ENCODE measurements around the gene PNPLA7.

- no peak for TF ChIP-seq CTCF (IDR thresholded peaks at IDR 0.05)
- no peak for TF ChIP-seq POLR2A (IDR thresholded peaks at IDR 0.05)
These were observed 138.4 kb downstream of the PNPLA7 start for GRCh38 chr9:137411645-137412380.

Data from lower leg skin (tissue), 3 donors.